Coronary artery (tissue), 2 donors: ENCODE results near the gene TIMM17B.
A peak's percentile ranks its signal among the peaks of the same experiment; 100 is the strongest.

Experiments
- DNase-seq: peaks from one replicate; pipeline ENCODE4 v3.0.0-alpha.2; 2017; ENCODE audit warnings: low spot score
- H3K27ac ChIP-seq, 2 donors: fragments of 200-600 bp; sonication (generic); one replicate each; pipeline ENCODE4 v1.5.1; 2016 to 2019
- H3K4me3 ChIP-seq: fragments of 200-600 bp; sonication (generic); 2 replicates; pipeline ENCODE4 v1.5.1; 2016; ENCODE audit warnings: mild to moderate bottlenecking, moderate library complexity
- TF ChIP-seq, protein P1 (sequence below): fragments of 200-600 bp; sonication (generic); IDR thresholded peaks from one replicate; pipeline ENCODE4 v1.5.1; 2019; ENCODE audit warnings: antibody characterized with exemption

TIMM17B gene

GRCh38 chrX:48909703-48910294 is 12.2 kb upstream of the TIMM17B start:
- no peak for DNase-seq
- Histone ChIP-seq H3K27ac (no peak overlapping the region), H3K4me3 (no peak overlapping the region)
- TF ChIP-seq, protein P1, sequence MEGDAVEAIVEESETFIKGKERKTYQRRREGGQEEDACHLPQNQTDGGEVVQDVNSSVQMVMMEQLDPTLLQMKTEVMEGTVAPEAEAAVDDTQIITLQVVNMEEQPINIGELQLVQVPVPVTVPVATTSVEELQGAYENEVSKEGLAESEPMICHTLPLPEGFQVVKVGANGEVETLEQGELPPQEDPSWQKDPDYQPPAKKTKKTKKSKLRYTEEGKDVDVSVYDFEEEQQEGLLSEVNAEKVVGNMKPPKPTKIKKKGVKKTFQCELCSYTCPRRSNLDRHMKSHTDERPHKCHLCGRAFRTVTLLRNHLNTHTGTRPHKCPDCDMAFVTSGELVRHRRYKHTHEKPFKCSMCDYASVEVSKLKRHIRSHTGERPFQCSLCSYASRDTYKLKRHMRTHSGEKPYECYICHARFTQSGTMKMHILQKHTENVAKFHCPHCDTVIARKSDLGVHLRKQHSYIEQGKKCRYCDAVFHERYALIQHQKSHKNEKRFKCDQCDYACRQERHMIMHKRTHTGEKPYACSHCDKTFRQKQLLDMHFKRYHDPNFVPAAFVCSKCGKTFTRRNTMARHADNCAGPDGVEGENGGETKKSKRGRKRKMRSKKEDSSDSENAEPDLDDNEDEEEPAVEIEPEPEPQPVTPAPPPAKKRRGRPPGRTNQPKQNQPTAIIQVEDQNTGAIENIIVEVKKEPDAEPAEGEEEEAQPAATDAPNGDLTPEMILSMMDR, result no peak

DNA sequence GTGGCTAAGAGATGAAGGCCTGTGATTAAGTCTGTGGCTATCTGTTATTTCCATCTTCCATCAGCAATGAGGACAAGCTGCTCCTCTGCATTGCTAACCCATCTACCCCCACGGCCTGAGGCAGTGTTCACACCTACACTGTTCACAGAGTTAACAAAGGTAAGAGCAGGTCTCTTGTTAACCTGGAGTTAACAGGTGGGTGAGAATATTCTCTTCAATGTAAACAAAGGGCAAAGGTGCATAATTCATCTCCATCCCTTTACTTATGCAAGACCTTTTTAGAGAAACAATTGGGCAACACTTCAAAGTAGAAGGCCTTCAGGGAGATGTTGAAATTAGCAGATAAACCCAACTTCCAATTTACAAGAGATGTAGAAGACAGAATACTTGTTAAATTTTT is 11.0 kb upstream of the TIMM17B start:
- DNase-seq, result no peak
- TF ChIP-seq, protein P1, result no peak

DNA sequence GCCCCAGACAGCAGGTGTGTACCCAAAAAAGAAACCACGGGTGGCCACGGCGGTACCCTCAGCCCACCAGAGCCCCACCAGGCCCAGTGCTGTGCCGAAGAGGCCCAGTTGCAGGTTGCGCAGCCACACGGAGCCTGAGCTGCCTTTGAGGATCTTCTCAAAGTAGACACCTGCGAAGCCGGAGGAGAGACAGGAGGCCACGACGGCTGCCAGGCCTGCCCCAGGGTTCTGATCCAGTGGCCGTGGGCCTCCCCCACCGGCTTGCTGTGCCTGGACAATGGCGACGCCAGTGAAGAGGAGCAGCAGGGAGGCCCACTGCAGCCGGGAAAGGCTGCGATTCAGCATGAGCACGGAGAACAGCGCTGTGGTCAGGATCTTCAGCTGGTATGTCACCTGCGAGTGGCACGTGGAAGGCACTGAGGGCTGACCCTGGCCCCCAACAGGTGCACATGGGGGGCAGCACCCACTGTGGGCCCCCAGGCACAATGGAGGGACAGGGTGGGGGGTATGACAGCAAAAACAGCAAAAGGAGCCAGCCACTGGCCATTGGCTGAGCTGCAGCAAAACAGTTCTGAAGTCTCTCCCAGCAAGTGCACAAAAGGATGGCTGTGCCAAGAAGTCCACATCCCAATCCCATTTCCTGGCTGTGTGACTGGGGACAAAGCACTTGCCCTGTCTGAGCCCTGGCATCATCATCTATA is 7.7 kb upstream of the TIMM17B start:
- TF ChIP-seq, protein P1, result no peak
- no peak overlapping the region for H3K4me3 ChIP-seq
- peak; percentile 63 for DNase-seq
- H3K27ac ChIP-seq, result no peak overlapping the region

More for the DNA sequence above, 11.0 kb upstream of the TIMM17B start:
- no peak overlapping the region for H3K4me3 ChIP-seq
- no peak overlapping the region for H3K27ac ChIP-seq

GRCh38 chrX:48904626-48905025 is 7.1 kb upstream of the TIMM17B start:
- TF ChIP-seq, protein P1, result no peak
- Histone ChIP-seq H3K4me3 (no peak overlapping the region), H3K27ac (no peak overlapping the region)
- DNase-seq, result peak; percentile 54

DNA sequence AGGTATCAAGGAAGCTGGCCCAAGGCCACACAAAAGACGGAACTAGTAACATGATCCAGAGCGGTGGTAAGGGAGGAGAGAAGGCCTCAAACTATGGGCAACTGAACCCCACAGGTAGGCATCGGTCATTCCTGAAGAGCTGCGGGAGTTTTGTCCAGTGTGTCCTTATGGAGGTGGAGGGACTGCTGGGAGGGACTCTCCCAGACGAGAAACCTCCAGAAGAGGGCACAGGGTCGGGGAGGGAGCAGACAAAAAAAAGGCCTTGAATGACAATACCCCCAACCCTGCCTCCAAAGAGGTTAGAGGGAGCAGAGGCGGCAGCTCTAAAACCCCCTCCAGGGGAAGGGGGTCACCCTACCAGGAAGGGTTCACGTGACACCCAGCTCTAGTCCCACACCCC is 6.6 kb upstream of the TIMM17B start:
- Histone ChIP-seq H3K27ac (no peak overlapping the region), H3K4me3 (no peak overlapping the region)
- peak; percentile 69 for DNase-seq
- TF ChIP-seq, protein P1, result no peak

DNA sequence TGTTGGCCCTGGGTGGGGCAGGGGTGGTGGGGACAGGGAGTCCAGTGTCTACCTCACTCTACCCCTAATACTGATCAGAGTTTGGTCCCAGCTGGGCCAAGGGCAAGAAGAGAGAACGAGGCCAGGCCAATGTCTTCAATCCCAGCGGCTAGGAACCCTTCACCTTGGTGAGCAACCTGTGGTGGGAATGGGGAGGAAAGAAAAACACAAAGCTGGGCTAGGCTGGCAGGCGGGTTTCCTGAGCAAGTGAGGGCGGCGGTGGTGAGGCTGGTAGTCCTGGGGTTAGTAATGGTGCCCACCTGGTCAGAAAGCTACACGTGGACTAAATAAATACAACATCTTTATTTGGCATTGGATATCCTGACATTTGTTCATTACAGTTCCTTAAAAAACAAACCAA is 5.7 kb upstream of the TIMM17B start:
- H3K27ac ChIP-seq, result no peak overlapping the region
- no peak overlapping the region for H3K4me3 ChIP-seq
- TF ChIP-seq, protein P1, result no peak
- no peak for DNase-seq

DNA sequence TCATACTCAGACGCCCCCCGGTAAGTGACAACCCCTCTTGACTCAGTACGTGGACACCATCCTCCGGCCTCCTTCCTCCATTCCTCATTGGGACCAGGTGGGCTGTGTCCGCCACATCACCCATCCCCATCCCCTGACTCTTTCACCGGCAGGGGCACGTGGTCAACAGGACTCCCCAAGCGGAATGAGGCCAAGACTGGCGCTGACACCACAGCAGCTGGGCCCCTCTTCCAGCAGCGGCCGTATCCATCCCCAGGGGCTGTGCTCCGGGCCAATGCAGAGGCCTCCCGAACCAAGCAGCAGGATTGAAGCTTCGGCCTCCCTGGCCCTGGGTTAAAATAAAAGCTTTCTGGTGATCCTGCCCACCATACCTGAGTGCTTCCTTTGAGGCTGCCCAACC is 5.2 kb upstream of the TIMM17B start:
- Histone ChIP-seq H3K4me3 (no peak overlapping the region), H3K27ac (no peak overlapping the region)
- TF ChIP-seq, protein P1, result no peak
- peak; percentile 55 for DNase-seq
